Measurements from ENCODE around the gene OR9Q1.

GRCh38 chr11:58047818-58048217, 24.1 kb downstream of the OR9Q1 start:
- TF ChIP-seq RAD21 (conservative IDR thresholded peaks at IDR 0.05 in 1 of 2, IDR thresholded peaks at IDR 0.05 in 1 of 2) (no peak), CTCF (IDR thresholded peaks at IDR 0.05) (no peak), ELK1 (IDR thresholded peaks at IDR 0.05; ENCODE audit: low read depth, low read length) (no peak), POLR2A (IDR thresholded peaks at IDR 0.05; ENCODE audit: low read length) (no peak), BHLHE40 (IDR thresholded peaks at IDR 0.05; ENCODE audit: low read depth, low read length) (no peak), EP300 (IDR thresholded peaks at IDR 0.05) (no peak)
